ENCODE data around the gene STYXL2.

The STYXL2 gene

GRCh38 chr1:167101754-167102153 is 7.9 kb downstream of the STYXL2 start:
- no peak overlapping the region for H3K4me2 ChIP-seq (ENCODE audit: low read length)
- no peaks in the 10 kb centered on the region for H3K36me3 ChIP-seq (replicated peaks; ENCODE audit: low read depth, low read length)
- no peak overlapping the region for H3K4me3 ChIP-seq (ENCODE audit: low read length)
- no peak overlapping the region for H3K9ac ChIP-seq (ENCODE audit: low read length)
- no peak overlapping the region for H2AFZ ChIP-seq (ENCODE audit: low read depth, low read length)
- no peaks in the 10 kb centered on the region for H3K27me3 ChIP-seq (ENCODE audit: low read depth, low read length)
- H4K20me1 ChIP-seq (ENCODE audit: insufficient read depth, low read length): no peaks in the 10 kb centered on the region
- no peaks in the 10 kb centered on the region for H3K79me2 ChIP-seq (ENCODE audit: low read length)
- peaks cover 28% of the 10 kb centered on the region for H3K4me1 ChIP-seq (ENCODE audit: low read length)
- TF ChIP-seq EZH2phosphoT487 (IDR thresholded peaks at IDR 0.05; ENCODE audit: low read depth) (no peak), CTCF (IDR thresholded peaks at IDR 0.05; ENCODE audit: low read depth, low read length) (no peak)
- no peak overlapping the region for H3K27ac ChIP-seq (ENCODE audit: low read length)
- H3K9me3 ChIP-seq (ENCODE audit: insufficient read depth, low read length): no peaks in the 10 kb centered on the region

GRCh38 chr1:167102906-167103573 is 9.2 kb downstream of the STYXL2 start:
- Histone ChIP-seq H3K4me2 (ENCODE audit: low read length) (no peak overlapping the region), H3K36me3 (replicated peaks; ENCODE audit: low read depth, low read length) (no peaks in the 10 kb centered on the region), H2AFZ (ENCODE audit: low read depth, low read length) (no peak overlapping the region), H3K9me3 (ENCODE audit: insufficient read depth, low read length) (no peaks in the 10 kb centered on the region), H3K4me1 (ENCODE audit: low read length) (peaks cover 28% of the 10 kb centered on the region), H3K27ac (ENCODE audit: low read length) (no peak overlapping the region), H3K4me3 (ENCODE audit: low read length) (no peak overlapping the region), H3K79me2 (ENCODE audit: low read length) (no peaks in the 10 kb centered on the region), H3K9ac (ENCODE audit: low read length) (no peak overlapping the region), H4K20me1 (ENCODE audit: insufficient read depth, low read length) (no peaks in the 10 kb centered on the region), H3K27me3 (ENCODE audit: low read depth, low read length) (no peaks in the 10 kb centered on the region)
- TF ChIP-seq CTCF (IDR thresholded peaks at IDR 0.05; ENCODE audit: low read depth, low read length): no peak

DNA sequence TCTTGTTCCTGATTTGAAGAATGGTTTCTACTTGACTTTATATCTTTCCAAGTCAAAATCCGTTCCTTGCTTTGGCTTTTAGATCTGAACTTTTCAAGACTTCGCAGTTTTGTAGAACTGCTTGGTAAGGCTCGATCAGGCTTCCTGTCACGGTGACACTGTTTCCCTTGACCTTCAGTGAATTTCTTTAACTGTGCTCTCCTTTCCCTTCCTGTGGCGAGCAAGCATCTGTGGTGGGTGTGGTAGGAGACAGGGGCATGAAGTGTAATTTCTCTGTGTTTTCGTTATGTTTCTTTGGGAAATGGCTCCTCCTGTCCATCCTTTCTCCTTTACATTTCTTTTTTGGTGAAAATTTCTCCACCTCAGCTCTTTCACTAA is 10.4 kb downstream of the STYXL2 start:
- Histone ChIP-seq H3K79me2 (ENCODE audit: low read length) (no peaks in the 10 kb centered on the region), H2AFZ (ENCODE audit: low read depth, low read length) (peak overlapping the region; percentile 58; the same call in 1 of the 2 replicates), H3K9ac (ENCODE audit: low read length) (no peak overlapping the region), H3K4me3 (ENCODE audit: low read length) (no peak overlapping the region), H3K27ac (ENCODE audit: low read length) (no peak overlapping the region), H3K36me3 (replicated peaks; ENCODE audit: low read depth, low read length) (no peaks in the 10 kb centered on the region), H3K4me2 (ENCODE audit: low read length) (peak overlapping the region; percentile 81), H4K20me1 (ENCODE audit: insufficient read depth, low read length) (no peaks in the 10 kb centered on the region), H3K27me3 (ENCODE audit: low read depth, low read length) (no peaks in the 10 kb centered on the region), H3K9me3 (ENCODE audit: insufficient read depth, low read length) (no peaks in the 10 kb centered on the region), H3K4me1 (ENCODE audit: low read length) (peaks cover 32% of the 10 kb centered on the region)
- TF ChIP-seq EZH2phosphoT487 (IDR thresholded peaks at IDR 0.05; ENCODE audit: low read depth): no peak
- TF ChIP-seq CTCF (IDR thresholded peaks at IDR 0.05; ENCODE audit: low read depth, low read length): no peak

DNA sequence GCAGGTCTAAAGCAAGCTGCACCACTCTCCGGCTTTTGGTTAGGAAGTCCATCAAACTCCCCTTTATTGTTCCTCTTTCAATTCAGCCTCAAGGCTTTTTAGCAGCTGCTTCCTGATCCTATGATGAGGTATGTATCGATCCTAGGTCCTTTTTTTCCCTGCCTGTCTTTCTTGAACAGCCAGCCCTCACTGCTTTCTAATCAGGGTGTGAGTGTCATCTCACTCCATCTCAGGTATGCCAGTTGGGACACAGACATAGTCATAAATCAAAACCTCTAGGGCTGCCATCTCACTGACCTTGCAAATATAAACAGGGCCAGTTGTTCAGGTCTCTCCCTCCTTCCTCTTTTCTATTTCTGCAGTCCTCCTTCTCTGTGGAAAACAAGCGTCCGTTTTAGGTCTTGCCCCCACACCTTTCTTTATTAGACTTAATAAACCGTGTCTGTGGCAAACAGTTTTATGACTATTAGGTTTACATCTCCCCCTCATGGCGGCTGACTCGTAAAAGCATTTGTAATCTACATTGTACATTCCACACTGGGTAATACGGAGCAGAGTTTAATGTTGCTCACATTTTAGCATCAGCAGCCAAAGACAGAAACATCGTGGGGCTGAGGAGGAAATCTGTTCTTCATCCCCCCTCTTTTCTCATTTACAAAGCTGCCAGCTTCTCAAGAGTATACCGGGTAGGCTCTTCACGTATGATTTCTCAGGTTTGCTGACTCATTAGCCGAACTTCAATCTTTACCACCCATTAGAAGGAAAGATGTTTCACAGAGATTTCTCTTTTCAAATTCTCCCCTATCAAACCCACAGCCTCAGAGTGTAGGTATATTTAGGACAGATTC is 11.6 kb downstream of the STYXL2 start:
- H3K36me3 ChIP-seq (replicated peaks; ENCODE audit: low read depth, low read length): no peaks in the 10 kb centered on the region
- TF ChIP-seq EZH2phosphoT487 (IDR thresholded peaks at IDR 0.05; ENCODE audit: low read depth) (no peak), CTCF (IDR thresholded peaks at IDR 0.05; ENCODE audit: low read depth, low read length) (peak; percentile 40)
- no peaks in the 10 kb centered on the region for H3K9me3 ChIP-seq (ENCODE audit: insufficient read depth, low read length)
- H2AFZ ChIP-seq (ENCODE audit: low read depth, low read length): peak overlapping the region; percentile 85
- no peak overlapping the region for H3K27ac ChIP-seq (ENCODE audit: low read length)
- H4K20me1 ChIP-seq (ENCODE audit: insufficient read depth, low read length): no peaks in the 10 kb centered on the region
- no peaks in the 10 kb centered on the region for H3K79me2 ChIP-seq (ENCODE audit: low read length)
- peak overlapping the region; percentile 66 for H3K4me3 ChIP-seq (ENCODE audit: low read length)
- peak overlapping the region; percentile 81 for H3K4me2 ChIP-seq (ENCODE audit: low read length)
- peaks cover 8% of the 10 kb centered on the region; the same call in 1 of the 2 replicates for H3K27me3 ChIP-seq (ENCODE audit: low read depth, low read length)
- peak overlapping the region; percentile 36 for H3K9ac ChIP-seq (ENCODE audit: low read length)
- H3K4me1 ChIP-seq (ENCODE audit: low read length): peaks cover 30% of the 10 kb centered on the region

Data from OCI-LY3 (cell line).